Smooth muscle cell (in vitro differentiated cells): ENCODE results near the gene POLR3F. TPM values are rescaled to one million over a fixed set of nuclear protein-coding genes. Genes with fewer than 3 reads are reported as not detected.

Experiments used
- DNase-seq: peaks from one replicate; lab custom pipeline; 2025; ENCODE audit not compliant: unreplicated experiment; lab: John Stamatoyannopoulos, UW
- H2AFZ ChIP-seq: fragments of 200-600 bp; sonication (generic); 2 replicates; pipeline ENCODE4 v1.6.0; 2016; ENCODE audit warnings: antibody characterized with exemption, low read depth, mild to moderate bottlenecking
- H3F3A ChIP-seq: fragments of 200-600 bp; sonication (generic); 2 replicates; pipeline ENCODE4 v1.6.0; 2017; ENCODE audit warnings: antibody characterized with exemption, low read depth
- H3K27ac ChIP-seq: fragments of 200-600 bp; sonication (generic); 2 replicates; pipeline ENCODE4 v1.5.1; 2016; ENCODE audit warnings: low read depth, mild to moderate bottlenecking
- H3K27me3 ChIP-seq: fragments of 200-600 bp; sonication (generic); 2 replicates; pipeline ENCODE4 v1.6.1; 2016; ENCODE audit warnings: low read depth, mild to moderate bottlenecking
- H3K36me3 ChIP-seq: fragments of 200-600 bp; sonication (generic); 2 replicates; pipeline ENCODE4 v1.5.1; 2016; ENCODE audit warnings: low read depth
- H3K4me1 ChIP-seq: fragments of 200-600 bp; sonication (generic); 2 replicates; pipeline ENCODE4 v1.5.1; 2016; ENCODE audit warnings: low read depth
- H3K4me2 ChIP-seq: fragments of 200-600 bp; sonication (generic); 2 replicates; pipeline ENCODE4 v1.6.0; 2016; ENCODE audit warnings: mild to moderate bottlenecking
- H3K4me3 ChIP-seq: fragments of 200-600 bp; sonication (generic); 2 replicates; pipeline ENCODE4 v1.5.1; 2016; ENCODE audit warnings: mild to moderate bottlenecking
- H3K79me2 ChIP-seq: fragments of 200-600 bp; sonication (generic); 2 replicates; pipeline ENCODE4 v1.6.0; 2016; ENCODE audit warnings: low read depth, mild to moderate bottlenecking
- H3K9ac ChIP-seq: fragments of 200-600 bp; sonication (generic); 2 replicates; pipeline ENCODE4 v1.6.0; 2016; ENCODE audit warnings: low read depth
- H3K9me3 ChIP-seq: fragments of 200-600 bp; sonication (generic); replicated peaks from 2 replicates; pipeline ENCODE4 v1.5.1; 2016; ENCODE audit warnings: low read depth
- H4K20me1 ChIP-seq: fragments of 200-600 bp; sonication (generic); 2 replicates; pipeline ENCODE4 v1.6.0; 2016; ENCODE audit warnings: low read depth
- CTCF ChIP-seq: fragments of 200-600 bp; sonication (generic); IDR thresholded peaks from 2 replicates; pipeline ENCODE4 v1.5.1; 2017; ENCODE audit warnings: borderline replicate concordance, mild to moderate bottlenecking, antibody characterized with exemption; ENCODE audit not compliant: insufficient read depth, poor library complexity, severe bottlenecking
- WGBS: methylation state at CpG from one replicate; pipeline ENCODE4 v1.1.7; 2016; ENCODE audit warnings: low lambda C conversion rate; 5-methylcytosine and 5-hydroxymethylcytosine counted together
- polyA plus RNA-seq: library from polyadenylated mRNA; unstranded; fragments of >200 nt; fragmentation: Nextera tagmentation; extraction: Ambion mirVana; gene quantifications from 2 replicates; pipeline ENCODE4 v1.2.1, GENCODE V29; 2016
- total RNA-seq: library from RNA; depleted of rRNA; stranded (reverse); fragments of >200 nt; gene quantifications from 2 replicates; pipeline ENCODE4 v1.2.3, GENCODE V29; 2014

POLR3F gene
- total and polyA plus RNA-seq, 2 experiments from 2014 or later: 8.1 to 74.9 TPM

- H4K20me1 ChIP-seq: no peaks in the 10 kb centered on the region
- H3K4me1 ChIP-seq: no peaks in the 10 kb centered on the region
- no peak overlapping the region for H3K9ac ChIP-seq
- no peaks in the 10 kb centered on the region for H3K79me2 ChIP-seq
- H3K9me3 ChIP-seq: no peaks in the 10 kb centered on the region
- H3K36me3 ChIP-seq: no peaks in the 10 kb centered on the region
- no peak for DNase-seq
- H3F3A ChIP-seq: no peaks in the 10 kb centered on the region
- no peak overlapping the region for H3K27ac ChIP-seq
- no peak for TF ChIP-seq CTCF
- no peak overlapping the region for H3K4me3 ChIP-seq
- 92% methylated on average over 3 of the region's 3 CpGs for WGBS
- no peak overlapping the region for H3K4me2 ChIP-seq
- no peak overlapping the region for H2AFZ ChIP-seq
- H3K27me3 ChIP-seq: no peaks in the 10 kb centered on the region
These were observed 38.6 kb upstream of the POLR3F start for GRCh38 chr20:18428490-18429173.

DNA sequence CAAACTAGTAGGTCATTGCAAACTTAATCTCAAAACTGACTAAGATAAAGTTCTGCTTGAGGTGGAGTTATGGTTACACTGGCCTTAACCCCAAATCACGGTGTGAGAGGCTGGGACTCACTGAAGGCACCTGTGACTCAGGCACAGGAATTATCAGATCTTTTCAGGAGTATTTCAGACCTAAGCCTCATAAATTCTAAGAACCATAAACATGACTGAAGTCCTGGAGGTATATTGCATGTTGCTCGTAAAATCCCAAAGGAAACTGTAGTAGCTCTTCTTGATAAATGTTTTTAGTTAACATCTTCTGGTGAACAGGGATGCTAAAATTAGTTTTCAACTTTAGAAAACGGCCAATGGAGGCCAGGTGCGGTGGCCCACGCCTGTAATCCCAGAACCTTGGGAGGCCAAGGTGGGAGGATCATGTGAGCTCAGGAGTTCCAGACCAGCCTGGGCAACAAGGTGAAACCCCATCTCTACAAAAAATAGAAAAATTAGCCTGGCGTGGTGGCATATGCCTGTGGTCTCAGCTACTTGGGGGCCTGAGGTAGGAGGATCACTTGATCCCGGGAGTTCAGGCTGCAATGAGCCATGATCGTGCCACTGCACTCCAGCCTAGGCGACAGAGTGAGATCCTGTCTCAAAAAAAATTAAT, 36.9 kb upstream of the POLR3F start:
- no peak for TF ChIP-seq CTCF
- no peaks in the 10 kb centered on the region for H3K9me3 ChIP-seq

DNA sequence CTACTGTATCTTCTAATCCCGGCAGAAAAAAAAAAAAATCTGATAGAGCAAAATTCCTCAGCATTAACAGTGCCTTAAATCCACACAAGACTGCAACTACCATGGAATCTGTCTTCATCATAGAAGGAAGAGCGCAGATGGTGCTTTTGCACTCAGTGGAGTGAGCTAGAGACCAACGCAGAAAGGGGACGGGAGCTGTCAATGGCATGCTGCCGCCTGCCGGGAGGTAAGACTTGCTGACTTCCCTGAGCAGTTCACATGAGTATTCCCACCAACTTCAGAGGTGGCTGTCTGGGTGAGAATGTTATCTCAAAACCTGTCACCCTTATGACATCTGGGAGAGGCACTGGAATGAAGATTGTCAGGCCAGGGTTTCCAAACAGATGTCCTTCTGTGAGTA, 36.0 kb upstream of the POLR3F start:
- 78% methylated on average over 6 of the region's 6 CpGs for WGBS

More for the DNA sequence above, 36.9 kb upstream of the POLR3F start:
- no peak overlapping the region for H3K27ac ChIP-seq
- H3K79me2 ChIP-seq: no peaks in the 10 kb centered on the region
- no peaks in the 10 kb centered on the region for H3K36me3 ChIP-seq
- H4K20me1 ChIP-seq: no peaks in the 10 kb centered on the region
- no peak overlapping the region for H3K4me2 ChIP-seq
- 93% methylated on average over 9 of the region's 9 CpGs for WGBS
- no peaks in the 10 kb centered on the region for H3K27me3 ChIP-seq
- DNase-seq: no peak
- H3F3A ChIP-seq: no peaks in the 10 kb centered on the region
- H3K4me3 ChIP-seq: no peak overlapping the region
- no peak overlapping the region for H2AFZ ChIP-seq
- H3K4me1 ChIP-seq: no peaks in the 10 kb centered on the region
- no peak overlapping the region for H3K9ac ChIP-seq

More for the DNA sequence above, 36.0 kb upstream of the POLR3F start:
- Histone ChIP-seq H3K27ac (no peak overlapping the region), H3K27me3 (no peaks in the 10 kb centered on the region), H3K4me1 (no peaks in the 10 kb centered on the region), H3K79me2 (no peaks in the 10 kb centered on the region), H3K4me2 (no peak overlapping the region), H3F3A (no peaks in the 10 kb centered on the region), H3K9me3 (no peaks in the 10 kb centered on the region), H3K36me3 (no peaks in the 10 kb centered on the region), H2AFZ (no peak overlapping the region), H4K20me1 (no peaks in the 10 kb centered on the region), H3K9ac (no peak overlapping the region), H3K4me3 (no peak overlapping the region)
- DNase-seq: no peak
- TF ChIP-seq CTCF: no peak
